ENCODE measurements around the gene ATP6V1G3. TPM values are rescaled to one million over a fixed set of nuclear protein-coding genes. Genes with fewer than 3 reads are reported as not detected.
A peak's percentile ranks its signal among the peaks of the same experiment; 100 is the strongest.

ATP6V1G3 gene
- total RNA-seq, 5 donors from 2014 or later (not counting 1 experiment from before 2014, with no cell fraction given) = not detected

GRCh38 chr1:198519639-198520501 lies 20.6 kb downstream of the ATP6V1G3 start:
- ChIA-PET POLR2A (interaction anchor here (0.6 to 2.1 kb wide), 9 partner anchors 42 to 496 kb away, joined by 3 to 11 read pairs (median 3); no protein-coding TSS in a partner anchor), CTCF (interaction anchor here (0.6 to 3.0 kb wide), 7 partner anchors 16 to 184 kb away, joined by 3 to 16 read pairs (median 4); partner anchors contain the start of gene PTPRC (in 1 of the 2))
- Mint-ChIP-seq H3K9me3 (no peaks in the 10 kb centered on the region), H3K27me3 (no peaks in the 10 kb centered on the region), H3K4me3 (peak overlapping the region; percentile 55 to 69 (median 68)), H3K27ac (peak overlapping the region; percentile 90), H3K4me1 (peaks cover 62 to 80% (median 69%) of the 10 kb centered on the region in 3 donors), H3K36me3 (no peaks in the 10 kb centered on the region)
- 17% methylated on average over 5 of the region's 10 CpGs for WGBS (ENCODE audit: insufficient coverage)
- ATAC-seq (replicated peaks in 1 of 4) (peak; percentile 26 to 46 (median 40)), DNase-seq (peak in 1 of 35 experiments; percentile 53)
- Histone ChIP-seq H3K27me3 (replicated peaks in 1 of 2; ENCODE audit: control insufficient read depth in 2 of 2, extremely low read depth in 1 of 2, insufficient read depth in 2 of 2, low read length in 1 of 2) (no peaks in the 10 kb centered on the region), H3K9me3 (no peaks in the 10 kb centered on the region), H3K36me3 (ENCODE audit: control insufficient read depth in 2 of 2, extremely low read depth in 1 of 2, insufficient read depth in 1 of 2, low read length in 1 of 2) (no peaks in the 10 kb centered on the region), H3K27ac (ENCODE audit: low read length) (peak overlapping the region; percentile 79), H3K4me1 (ENCODE audit: control insufficient read depth in 1 of 2, extremely low read depth in 1 of 2, insufficient read depth in 2 of 2, low read length in 2 of 2) (peaks cover 23 to 41% of the 10 kb centered on the region in 2 experiments), H3K4me3 (ENCODE audit: control insufficient read depth in 1 of 2, extremely low read depth in 1 of 2, low read length in 1 of 2) (peak overlapping the region; percentile 23 to 34)

GRCh38 chr1:198517623-198518199 lies 22.8 kb downstream of the ATP6V1G3 start:
- no peak overlapping the region for H3K4me3 Mint-ChIP-seq
- peaks cover 19 to 31% of the 10 kb centered on the region in 2 experiments for H3K4me1 ChIP-seq (ENCODE audit: control insufficient read depth in 1 of 2, extremely low read depth in 1 of 2, insufficient read depth in 2 of 2, low read length in 2 of 2)

GRCh38 chr1:198500096-198500495 lies 40.4 kb downstream of the ATP6V1G3 start:
- H3K27me3 Mint-ChIP-seq = no peaks in the 10 kb centered on the region
- Histone ChIP-seq H3K36me3 (ENCODE audit: control insufficient read depth in 2 of 2, extremely low read depth in 1 of 2, insufficient read depth in 1 of 2, low read length in 1 of 2) (no peaks in the 10 kb centered on the region), H3K4me3 (ENCODE audit: control insufficient read depth in 1 of 2, extremely low read depth in 1 of 2, low read length in 1 of 2) (no peak overlapping the region), H3K9me3 (no peaks in the 10 kb centered on the region), H3K27me3 (replicated peaks in 1 of 2; ENCODE audit: control insufficient read depth in 2 of 2, extremely low read depth in 1 of 2, insufficient read depth in 2 of 2, low read length in 1 of 2) (no peaks in the 10 kb centered on the region), H3K27ac (ENCODE audit: low read length) (no peak overlapping the region), H3K4me1 (ENCODE audit: control insufficient read depth in 1 of 2, extremely low read depth in 1 of 2, insufficient read depth in 2 of 2, low read length in 2 of 2) (no peaks in the 10 kb centered on the region)
- H3K9me3 Mint-ChIP-seq = peaks cover 0 to 17% (median 16%) of the 10 kb centered on the region in 3 donors
- ChIA-PET CTCF (no interaction called here), POLR2A (no interaction called here)
- H3K36me3 Mint-ChIP-seq = peaks cover 4% of the 10 kb centered on the region
- H3K4me3 Mint-ChIP-seq = no peak overlapping the region
- H3K4me1 Mint-ChIP-seq = peaks cover 8 to 18% (median 12%) of the 10 kb centered on the region in 3 donors
- no peak overlapping the region for H3K27ac Mint-ChIP-seq
- no peak for ATAC-seq (replicated peaks in 1 of 4)
- no peak for DNase-seq

More at GRCh38 chr1:198517623-198518199, 22.8 kb downstream of the ATP6V1G3 start:
- H3K27me3 ChIP-seq (replicated peaks in 1 of 2; ENCODE audit: control insufficient read depth in 2 of 2, extremely low read depth in 1 of 2, insufficient read depth in 2 of 2, low read length in 1 of 2) = no peaks in the 10 kb centered on the region
- Mint-ChIP-seq H3K27me3 (no peaks in the 10 kb centered on the region), H3K4me1 (peaks cover 50 to 70% (median 52%) of the 10 kb centered on the region in 3 donors), H3K27ac (no peak overlapping the region), H3K9me3 (no peaks in the 10 kb centered on the region), H3K36me3 (no peaks in the 10 kb centered on the region)
- no peak for DNase-seq
- ATAC-seq (replicated peaks in 1 of 4) = no peak
- POLR2A ChIA-PET = no interaction called here
- no peak overlapping the region for H3K4me3 ChIP-seq (ENCODE audit: control insufficient read depth in 1 of 2, extremely low read depth in 1 of 2, low read length in 1 of 2)
- no peak overlapping the region for H3K27ac ChIP-seq (ENCODE audit: low read length)
- H3K9me3 ChIP-seq = no peaks in the 10 kb centered on the region
- CTCF ChIA-PET = interaction anchor here in 1 of 2 donors (0.5 kb wide), 1 partner anchor 116 kb away, joined by 3 read pairs; no protein-coding TSS in a partner anchor
- H3K36me3 ChIP-seq (ENCODE audit: control insufficient read depth in 2 of 2, extremely low read depth in 1 of 2, insufficient read depth in 1 of 2, low read length in 1 of 2) = no peaks in the 10 kb centered on the region

GRCh38 chr1:198499588-198499987 lies 40.9 kb downstream of the ATP6V1G3 start:
- Histone ChIP-seq H3K27ac (ENCODE audit: low read length) (no peak overlapping the region), H3K36me3 (ENCODE audit: control insufficient read depth in 2 of 2, extremely low read depth in 1 of 2, insufficient read depth in 1 of 2, low read length in 1 of 2) (no peaks in the 10 kb centered on the region), H3K4me1 (ENCODE audit: control insufficient read depth in 1 of 2, extremely low read depth in 1 of 2, insufficient read depth in 2 of 2, low read length in 2 of 2) (no peaks in the 10 kb centered on the region), H3K27me3 (replicated peaks in 1 of 2; ENCODE audit: control insufficient read depth in 2 of 2, extremely low read depth in 1 of 2, insufficient read depth in 2 of 2, low read length in 1 of 2) (no peaks in the 10 kb centered on the region), H3K4me3 (ENCODE audit: control insufficient read depth in 1 of 2, extremely low read depth in 1 of 2, low read length in 1 of 2) (no peak overlapping the region), H3K9me3 (no peaks in the 10 kb centered on the region)
- Mint-ChIP-seq H3K4me1 (peaks cover 8 to 18% (median 12%) of the 10 kb centered on the region in 3 donors), H3K27ac (no peak overlapping the region), H3K9me3 (peaks cover 0 to 17% (median 14%) of the 10 kb centered on the region in 3 donors), H3K36me3 (peaks cover 4% of the 10 kb centered on the region), H3K4me3 (no peak overlapping the region), H3K27me3 (no peaks in the 10 kb centered on the region)
- CTCF ChIA-PET = interaction anchor here in 1 of 2 donors (0.6 kb wide), 1 partner anchor 95 kb away, joined by 9 read pairs; no protein-coding TSS in a partner anchor
- DNase-seq = no peak
- ATAC-seq (replicated peaks in 1 of 4) = no peak
- no CpG with 5 or more reads among the region's 1 CpG for WGBS (ENCODE audit: insufficient coverage)
- POLR2A ChIA-PET = no interaction called here

DNA sequence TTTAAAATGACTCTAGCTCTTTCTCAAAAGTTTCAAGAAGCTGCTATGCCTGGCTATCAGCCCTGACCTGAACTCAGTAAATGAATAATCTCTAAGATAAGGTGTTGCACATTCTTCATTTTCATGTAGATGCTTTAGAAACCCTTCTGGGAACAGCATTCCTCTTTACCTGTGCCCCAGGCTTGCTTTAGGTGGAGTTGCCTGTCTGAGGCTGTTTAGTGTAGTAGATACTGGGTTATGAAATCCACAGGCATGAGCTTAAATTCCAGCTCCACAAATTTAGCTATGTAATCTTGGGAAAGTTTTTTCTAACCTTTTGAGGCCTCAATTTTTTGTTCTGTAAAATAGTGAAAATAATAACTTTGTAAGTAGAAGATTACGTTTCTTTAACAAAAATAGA lies 41.6 kb downstream of the ATP6V1G3 start:
- Histone ChIP-seq H3K27ac (ENCODE audit: low read length) (no peak overlapping the region), H3K36me3 (ENCODE audit: control insufficient read depth in 2 of 2, extremely low read depth in 1 of 2, insufficient read depth in 1 of 2, low read length in 1 of 2) (no peaks in the 10 kb centered on the region), H3K27me3 (replicated peaks in 1 of 2; ENCODE audit: control insufficient read depth in 2 of 2, extremely low read depth in 1 of 2, insufficient read depth in 2 of 2, low read length in 1 of 2) (no peaks in the 10 kb centered on the region), H3K4me3 (ENCODE audit: control insufficient read depth in 1 of 2, extremely low read depth in 1 of 2, low read length in 1 of 2) (no peak overlapping the region), H3K9me3 (no peaks in the 10 kb centered on the region), H3K4me1 (ENCODE audit: control insufficient read depth in 1 of 2, extremely low read depth in 1 of 2, insufficient read depth in 2 of 2, low read length in 2 of 2) (peaks cover 0 to 3% of the 10 kb centered on the region in 2 experiments)
- Mint-ChIP-seq H3K9me3 (peaks cover 0 to 17% (median 13%) of the 10 kb centered on the region in 3 donors), H3K27me3 (no peaks in the 10 kb centered on the region), H3K4me3 (no peak overlapping the region), H3K4me1 (peaks cover 8 to 18% (median 12%) of the 10 kb centered on the region in 3 donors), H3K27ac (no peak overlapping the region), H3K36me3 (peaks cover 4% of the 10 kb centered on the region)
- no CpG with 5 or more reads among the region's 1 CpG for WGBS (ENCODE audit: insufficient coverage)
- ChIA-PET POLR2A (interaction anchor here (0.6 kb wide), 2 partner anchors 389 to 1102 kb away, joined by 3 read pairs; no protein-coding TSS in a partner anchor), CTCF (interaction anchor here in 1 of 2 donors (0.6 to 1.0 kb wide), 2 partner anchors 10 to 95 kb away, joined by 3 to 9 read pairs; no protein-coding TSS in a partner anchor)
- DNase-seq (no peak), ATAC-seq (replicated peaks in 1 of 4) (no peak)

DNA sequence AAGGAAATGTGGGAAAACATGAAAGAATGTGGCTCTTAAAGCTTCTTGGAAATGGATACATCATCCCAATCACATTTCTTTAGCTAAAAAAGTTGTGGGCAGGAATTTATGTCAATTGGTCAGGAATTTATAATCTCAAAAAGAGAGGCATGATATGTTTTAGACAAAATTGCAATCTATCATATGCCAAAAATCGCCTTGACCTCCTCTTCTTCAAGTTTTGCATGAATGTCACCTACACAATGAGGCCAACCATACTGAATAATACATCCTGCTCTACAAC lies 42.4 kb downstream of the ATP6V1G3 start:
- DNase-seq (no peak), ATAC-seq (replicated peaks in 1 of 4) (no peak)
- Mint-ChIP-seq H3K9me3 (peaks cover 0 to 8% (median 5%) of the 10 kb centered on the region in 3 donors), H3K4me1 (peaks cover 8 to 14% (median 12%) of the 10 kb centered on the region in 3 donors), H3K4me3 (no peak overlapping the region), H3K27me3 (no peaks in the 10 kb centered on the region), H3K27ac (no peak overlapping the region), H3K36me3 (no peaks in the 10 kb centered on the region)
- Histone ChIP-seq H3K36me3 (ENCODE audit: control insufficient read depth in 2 of 2, extremely low read depth in 1 of 2, insufficient read depth in 1 of 2, low read length in 1 of 2) (no peaks in the 10 kb centered on the region), H3K4me1 (ENCODE audit: control insufficient read depth in 1 of 2, extremely low read depth in 1 of 2, insufficient read depth in 2 of 2, low read length in 2 of 2) (peaks cover 0 to 3% of the 10 kb centered on the region in 2 experiments), H3K9me3 (no peaks in the 10 kb centered on the region), H3K27ac (ENCODE audit: low read length) (no peak overlapping the region), H3K4me3 (ENCODE audit: control insufficient read depth in 1 of 2, extremely low read depth in 1 of 2, low read length in 1 of 2) (no peak overlapping the region), H3K27me3 (replicated peaks in 1 of 2; ENCODE audit: control insufficient read depth in 2 of 2, extremely low read depth in 1 of 2, insufficient read depth in 2 of 2, low read length in 1 of 2) (no peaks in the 10 kb centered on the region)
- ChIA-PET CTCF (interaction anchor here in 1 of 2 donors (1.1 kb wide), 1 partner anchor 22 kb away, joined by 3 read pairs; no protein-coding TSS in a partner anchor), POLR2A (no interaction called here)
- WGBS (ENCODE audit: insufficient coverage) = no CpG with 5 or more reads among the region's 1 CpG
